RKO (cell line): Measurements from ENCODE around the gene SEMA4D.
"Not testable (repeated sequence)": the region's sequence is repeated elsewhere in the genome, so short reads cannot be mapped to it uniquely, and the experiment has no call there.

ENCODE experiments used
- DNase-seq: peaks from one replicate; pipeline ENCODE4 v3.0.0-alpha.2; 2016; ENCODE audit warnings: low spot score

SEMA4D gene

GRCh38 chr9:89482056-89482851 lies 15.7 kb downstream of the SEMA4D start:
- DNase-seq: no peak

DNA sequence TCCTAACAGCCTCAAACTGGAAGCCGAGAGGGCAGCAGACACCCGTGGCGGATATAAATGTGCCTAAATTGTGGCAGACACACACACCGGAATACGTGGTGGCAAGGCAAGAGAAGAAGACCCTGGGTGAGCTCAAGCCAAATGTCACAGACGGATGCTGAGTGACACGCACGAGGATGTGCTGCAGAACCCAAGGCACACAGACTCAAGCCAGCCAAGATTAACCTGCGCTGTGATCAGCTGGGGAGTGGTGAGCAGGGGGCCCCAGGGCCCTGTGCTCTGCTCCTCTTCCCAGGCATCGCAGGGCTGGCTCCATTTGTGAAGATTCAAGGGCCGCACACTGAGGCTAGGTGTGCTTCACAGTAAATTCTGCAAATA lies 16.4 kb downstream of the SEMA4D start:
- no peak for DNase-seq

GRCh38 chr9:89480825-89481537 lies 16.9 kb downstream of the SEMA4D start:
- DNase-seq: no peak

GRCh38 chr9:89480372-89480771 lies 17.5 kb downstream of the SEMA4D start:
- not testable (repeated sequence) for DNase-seq

- DNase-seq: not testable (repeated sequence)
Observed at GRCh38 chr9:89479669-89480011, 18.3 kb downstream of the SEMA4D start.

DNA sequence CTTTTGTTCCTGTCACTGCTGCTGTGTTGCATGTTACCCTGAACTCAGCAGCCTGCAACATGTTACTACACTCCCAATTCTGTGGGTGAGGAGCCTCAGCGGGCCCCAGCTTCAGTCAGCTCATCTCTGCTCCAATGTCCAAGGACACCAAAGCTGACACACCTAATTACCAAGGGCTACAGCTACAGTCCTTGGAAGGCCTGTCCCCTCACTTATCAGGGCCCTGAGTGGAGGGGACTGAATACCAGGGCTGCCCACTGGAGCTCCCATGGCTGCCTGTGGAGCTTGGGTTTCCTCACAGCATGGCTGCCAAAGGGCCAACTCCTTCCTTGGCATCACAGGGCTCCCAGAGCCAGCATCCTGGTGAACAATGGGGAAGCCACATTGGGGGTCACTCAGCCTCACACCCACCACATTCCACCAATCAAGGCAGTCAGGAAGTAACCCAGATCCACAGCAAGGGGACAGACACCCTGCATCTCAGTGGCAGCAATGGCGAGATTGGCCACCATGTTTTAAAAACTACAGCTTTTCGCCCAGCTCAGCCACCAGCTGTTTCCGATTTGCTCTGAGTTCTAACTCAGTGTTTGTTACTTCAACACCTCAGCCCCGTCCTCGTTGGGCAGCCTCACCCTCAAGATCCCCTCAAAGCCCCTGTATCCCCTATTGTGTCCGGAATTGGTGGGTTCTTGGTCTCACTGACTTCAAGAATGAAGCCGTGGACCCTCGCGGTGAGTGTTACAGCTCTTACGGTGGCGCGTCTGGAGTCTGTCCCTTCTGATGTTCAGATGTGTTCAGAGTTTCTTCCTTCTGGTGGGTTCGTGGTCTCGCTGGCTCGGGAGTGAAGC lies 18.9 kb downstream of the SEMA4D start:
- no peak for DNase-seq

GRCh38 chr9:89477811-89478630 lies 19.9 kb downstream of the SEMA4D start:
- no peak for DNase-seq

DNA sequence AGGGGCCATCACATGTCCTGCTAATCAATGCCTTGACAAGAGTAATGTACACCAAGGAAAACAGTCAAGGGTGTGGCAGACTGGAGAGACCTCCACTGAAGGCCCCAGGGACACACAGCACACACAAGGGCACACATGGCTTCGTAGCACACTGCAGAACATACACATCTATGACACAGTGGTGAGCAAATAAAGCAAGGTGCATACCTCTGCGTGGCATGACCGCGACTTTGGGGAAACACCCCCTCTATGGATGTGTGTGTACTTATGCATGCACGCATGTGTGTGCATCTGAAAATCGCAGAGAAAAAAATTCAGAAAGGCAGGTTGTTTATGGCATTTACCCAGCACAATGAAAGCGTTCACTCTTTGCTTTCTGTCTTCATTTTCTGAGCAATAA lies 20.5 kb downstream of the SEMA4D start:
- no peak for DNase-seq

DNA sequence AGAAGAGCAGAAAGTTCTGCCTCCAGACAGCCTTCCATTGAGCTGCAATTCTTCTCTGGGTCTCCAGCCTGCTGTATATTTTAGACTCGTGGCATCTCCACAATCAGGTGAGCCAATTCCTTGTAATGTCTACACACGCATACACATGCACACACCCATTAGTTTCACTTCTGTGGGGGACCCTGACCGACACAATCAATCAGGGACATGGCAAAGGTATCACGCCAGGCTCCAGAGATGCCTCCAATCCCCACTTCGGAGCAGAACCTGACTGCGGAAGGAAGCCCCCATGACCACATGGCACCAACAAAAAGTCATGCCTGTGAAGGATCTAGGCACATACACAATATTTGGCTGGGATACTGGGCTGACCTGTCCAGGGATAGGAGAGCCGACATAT lies 21.4 kb downstream of the SEMA4D start:
- no peak for DNase-seq

DNA sequence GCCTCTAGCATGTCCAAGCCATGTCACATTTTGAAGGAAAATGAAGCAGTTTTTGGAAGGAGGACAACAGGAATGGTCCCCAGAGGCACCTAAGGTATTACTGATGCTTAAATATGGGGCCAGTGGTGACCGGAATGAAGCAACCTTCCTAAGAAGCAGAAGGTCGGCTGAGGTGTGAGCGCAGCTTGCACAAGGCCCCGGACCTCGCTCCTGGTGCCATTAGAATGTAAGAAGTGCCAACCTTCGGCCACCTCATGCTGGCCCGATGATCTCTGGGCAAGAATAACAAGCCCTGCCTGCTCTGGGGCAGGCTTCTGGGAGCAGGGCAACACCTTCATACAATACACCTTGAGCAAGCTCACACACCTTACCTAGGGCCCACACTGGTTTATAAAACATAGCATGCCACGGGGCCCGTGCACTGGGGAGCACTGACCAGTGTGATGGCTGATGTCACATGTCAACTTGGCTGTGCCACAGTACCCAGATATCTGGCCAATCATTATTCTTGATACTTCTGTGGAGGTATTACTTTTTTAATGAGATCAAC lies 21.9 kb downstream of the SEMA4D start:
- DNase-seq: no peak

DNA sequence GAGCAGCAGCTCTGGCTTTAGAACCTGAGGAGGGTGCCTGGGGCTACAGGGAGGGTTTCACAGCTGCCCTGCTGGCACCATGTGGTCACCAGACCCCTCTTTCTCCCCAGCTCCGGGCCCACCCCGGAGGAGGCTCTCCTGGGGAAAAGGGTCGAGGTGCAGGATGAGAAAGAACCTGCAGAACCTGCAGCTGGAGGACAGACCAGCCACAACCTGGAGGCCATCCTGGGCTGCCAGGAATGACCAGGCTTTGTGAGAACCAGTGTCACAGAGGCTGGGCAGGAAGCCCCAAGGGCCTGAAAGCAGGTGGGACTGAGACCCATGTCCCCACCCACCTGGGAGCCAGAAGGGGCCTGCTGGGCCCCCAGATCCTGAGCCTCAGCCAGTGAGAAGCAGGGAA lies 23.0 kb downstream of the SEMA4D start:
- no peak for DNase-seq

DNA sequence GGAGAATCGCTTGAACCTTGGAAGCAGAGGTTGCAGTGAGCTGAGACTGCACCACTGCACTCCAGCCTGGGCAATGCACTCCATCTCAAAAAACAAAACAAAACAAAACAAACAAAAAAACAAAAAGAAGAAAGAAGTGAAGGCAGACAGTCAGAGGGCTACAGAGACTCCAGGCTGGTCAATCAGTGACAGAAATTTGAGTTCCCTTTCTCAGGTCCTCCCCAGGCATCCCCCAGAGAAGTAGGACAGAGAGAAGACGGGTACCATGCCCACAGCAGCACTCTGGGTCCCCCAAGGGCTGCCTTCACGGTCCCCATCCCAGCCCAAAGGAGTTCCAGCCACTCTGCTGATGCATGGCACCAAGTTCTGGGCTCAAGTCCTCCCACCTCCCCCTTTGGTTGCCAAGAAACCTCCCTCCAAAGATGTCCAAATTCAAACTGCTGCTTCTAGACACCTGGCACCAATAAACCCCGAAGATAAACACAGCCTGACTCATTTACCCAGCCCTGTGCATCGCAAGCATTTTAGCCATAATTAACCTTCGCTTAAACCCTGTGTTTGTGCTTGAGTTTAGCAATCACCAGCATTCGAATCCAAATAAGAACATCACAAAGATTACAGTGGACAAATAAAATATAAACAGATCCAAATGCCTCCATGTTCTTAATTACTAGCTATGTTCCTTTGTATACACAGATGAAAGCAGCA lies 24.0 kb downstream of the SEMA4D start:
- no peak for DNase-seq

DNA sequence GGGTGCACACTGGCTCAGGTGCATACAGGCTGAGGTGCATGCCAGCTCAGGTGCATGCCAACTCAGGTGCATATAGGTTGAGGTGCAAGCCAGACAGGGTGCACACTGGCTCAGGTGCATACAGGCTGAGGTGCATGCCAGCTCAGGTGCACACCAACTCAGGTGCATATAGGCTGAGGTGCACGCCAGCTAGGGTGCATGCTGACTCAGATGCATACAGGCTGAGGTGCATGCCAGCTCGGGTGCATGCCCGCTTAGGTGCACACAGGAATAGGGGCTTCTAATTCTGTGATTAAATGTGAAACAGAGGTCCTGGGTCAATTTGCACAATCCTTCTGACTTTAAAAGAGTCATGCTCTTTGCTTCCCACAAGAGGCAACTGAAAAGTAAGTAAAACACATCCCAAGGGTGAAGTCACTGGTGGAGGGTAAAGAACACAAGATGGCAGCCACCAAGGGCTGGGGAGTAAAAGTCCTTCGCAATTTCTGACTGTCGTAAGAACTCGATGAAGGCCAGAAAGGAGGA lies 26.1 kb downstream of the SEMA4D start:
- not testable (repeated sequence) for DNase-seq

GRCh38 chr9:89471390-89471789 lies 26.5 kb downstream of the SEMA4D start:
- DNase-seq: no peak

DNA sequence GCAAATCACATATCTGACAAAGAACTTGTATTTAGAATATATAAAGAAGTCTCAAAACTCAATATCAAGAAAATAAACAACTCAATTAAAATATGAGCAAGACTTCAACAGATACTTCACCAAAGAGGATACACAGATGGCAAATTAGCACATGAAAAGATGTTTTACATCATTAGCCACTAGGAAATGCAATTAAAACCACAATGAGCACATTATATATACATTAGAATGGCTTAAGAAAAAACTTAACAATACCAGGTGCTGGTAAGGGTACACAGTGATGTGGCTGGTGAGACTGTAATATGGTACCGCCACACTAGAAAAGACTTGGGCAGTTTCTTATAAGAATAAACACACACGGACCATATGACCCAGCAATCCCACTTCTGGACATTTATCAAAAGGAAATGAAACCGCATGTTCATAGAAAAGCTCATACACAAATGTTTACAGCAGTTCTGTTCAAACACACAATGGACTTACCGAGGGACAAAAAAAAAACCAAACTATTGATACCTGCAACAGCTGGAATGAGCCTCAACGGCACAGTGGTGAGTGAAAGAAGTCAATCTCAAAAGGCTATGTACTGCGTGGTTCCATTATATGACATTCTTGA lies 27.6 kb downstream of the SEMA4D start:
- DNase-seq: no peak

DNA sequence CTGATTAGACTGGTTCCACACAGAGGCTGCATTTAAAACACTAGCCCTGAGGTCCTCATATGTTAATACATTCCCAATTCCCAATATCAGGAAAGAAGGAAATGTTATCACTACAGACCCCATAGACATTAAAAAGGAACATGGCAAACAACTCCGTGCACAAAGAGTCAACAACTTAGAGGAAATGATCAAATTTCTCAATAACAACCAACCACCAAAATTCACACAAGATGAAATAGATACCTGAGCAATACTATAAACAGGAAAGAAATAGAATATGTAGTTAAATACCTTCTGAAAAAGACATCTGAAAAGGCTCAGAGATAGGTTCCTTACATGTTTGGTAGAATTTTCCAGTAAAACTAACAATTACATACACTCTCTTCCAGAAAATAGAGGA lies 28.9 kb downstream of the SEMA4D start:
- DNase-seq: no peak

DNA sequence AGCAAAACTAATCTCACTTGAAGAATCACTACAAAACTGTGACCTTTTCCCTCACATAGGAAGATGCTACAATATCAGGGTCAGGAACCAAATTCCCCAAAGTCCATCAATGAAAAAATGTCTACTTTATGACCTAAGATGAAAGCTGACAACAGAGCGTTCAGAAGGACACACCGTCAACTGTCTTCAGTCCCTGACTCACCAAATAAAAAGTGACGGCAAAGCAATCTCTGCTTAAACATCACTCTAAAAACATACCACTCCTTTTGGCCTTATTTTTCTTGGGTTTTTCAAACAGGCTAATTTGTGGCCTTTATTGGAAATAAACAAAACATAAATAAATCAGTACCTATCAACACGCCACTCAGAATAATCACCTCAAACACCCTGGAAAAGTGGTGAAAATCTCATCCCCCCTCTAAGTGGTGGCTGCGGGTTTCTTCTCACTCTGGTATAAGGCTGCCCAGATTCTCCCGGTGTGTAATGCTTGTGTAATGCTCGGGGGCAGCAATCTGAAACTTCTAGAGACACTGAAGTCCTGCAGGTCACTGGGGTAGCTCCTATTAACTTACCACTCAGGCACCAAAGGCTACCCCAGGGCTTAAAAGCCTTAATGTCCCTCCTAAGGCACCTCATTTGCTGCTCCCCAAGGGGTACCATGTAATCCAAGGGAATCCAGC lies 29.5 kb downstream of the SEMA4D start:
- no peak for DNase-seq

DNA sequence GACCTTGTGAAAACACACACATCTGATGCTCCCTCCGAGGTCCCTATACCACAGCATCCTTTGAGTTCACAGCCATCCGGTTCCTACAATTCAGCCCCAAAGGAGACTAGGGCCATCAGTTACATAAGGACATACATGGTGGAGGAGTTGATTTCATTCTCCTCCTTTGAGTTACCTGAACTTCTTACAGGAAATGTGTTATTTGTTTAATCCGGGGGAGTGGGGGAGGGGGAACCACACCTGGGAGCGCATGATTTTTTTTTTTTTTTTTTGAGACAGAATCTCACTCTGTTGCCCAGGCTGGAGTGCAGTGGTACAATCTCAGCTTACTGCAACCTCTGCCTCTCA lies 30.7 kb downstream of the SEMA4D start:
- DNase-seq: no peak

DNA sequence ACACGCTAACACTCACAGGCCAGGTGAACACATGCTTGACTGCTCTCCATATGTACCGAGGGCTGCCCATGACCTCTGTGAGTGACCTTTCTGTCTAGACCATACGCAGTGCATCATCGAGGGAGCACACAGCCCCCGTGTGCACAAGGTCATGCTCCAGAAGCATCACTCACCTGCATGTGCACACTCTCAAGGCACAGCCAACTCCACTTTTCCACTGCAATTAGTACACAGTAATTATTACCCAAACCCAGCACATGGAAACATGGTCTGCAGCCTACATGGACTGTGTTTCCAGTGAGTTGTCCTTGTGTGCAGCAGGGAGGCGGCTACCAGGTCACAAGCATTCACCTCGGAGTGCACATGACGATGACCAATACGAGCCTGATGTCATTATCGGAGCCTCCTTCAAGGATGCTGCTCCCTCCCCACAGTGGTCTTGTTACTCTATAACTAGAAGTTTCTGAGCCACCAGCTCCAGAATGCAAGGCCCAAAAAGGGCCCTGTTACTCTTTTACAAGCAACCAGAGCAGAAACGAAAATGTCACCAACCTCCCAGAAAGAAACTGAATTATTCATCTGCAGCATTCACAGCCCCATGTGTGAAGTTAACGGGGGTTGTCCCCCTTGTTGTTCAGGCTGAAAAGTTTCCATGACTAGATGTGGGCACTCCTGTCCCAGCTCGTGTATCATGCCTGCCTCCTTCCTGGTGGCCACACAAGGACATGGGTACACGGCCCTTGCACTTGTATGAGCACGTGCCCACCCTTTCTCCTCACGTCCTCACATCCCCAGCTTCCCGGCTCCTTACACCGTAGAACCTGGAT lies 31.2 kb downstream of the SEMA4D start:
- no peak for DNase-seq
